Activated effector memory CD4-positive, alpha-beta T cell treated with anti-CD3 and anti-CD28 coated beads, Interleukin-2, amount 50 U/mL, for 16 hours (primary cell): ENCODE results near the gene FOXO1.
A peak's percentile ranks its signal among the peaks of the same experiment; 100 is the strongest.

ENCODE experiments used
- DNase-seq: peaks from one replicate; pipeline ENCODE4 v3.0.0-alpha.2; 2020

FOXO1 gene

DNA sequence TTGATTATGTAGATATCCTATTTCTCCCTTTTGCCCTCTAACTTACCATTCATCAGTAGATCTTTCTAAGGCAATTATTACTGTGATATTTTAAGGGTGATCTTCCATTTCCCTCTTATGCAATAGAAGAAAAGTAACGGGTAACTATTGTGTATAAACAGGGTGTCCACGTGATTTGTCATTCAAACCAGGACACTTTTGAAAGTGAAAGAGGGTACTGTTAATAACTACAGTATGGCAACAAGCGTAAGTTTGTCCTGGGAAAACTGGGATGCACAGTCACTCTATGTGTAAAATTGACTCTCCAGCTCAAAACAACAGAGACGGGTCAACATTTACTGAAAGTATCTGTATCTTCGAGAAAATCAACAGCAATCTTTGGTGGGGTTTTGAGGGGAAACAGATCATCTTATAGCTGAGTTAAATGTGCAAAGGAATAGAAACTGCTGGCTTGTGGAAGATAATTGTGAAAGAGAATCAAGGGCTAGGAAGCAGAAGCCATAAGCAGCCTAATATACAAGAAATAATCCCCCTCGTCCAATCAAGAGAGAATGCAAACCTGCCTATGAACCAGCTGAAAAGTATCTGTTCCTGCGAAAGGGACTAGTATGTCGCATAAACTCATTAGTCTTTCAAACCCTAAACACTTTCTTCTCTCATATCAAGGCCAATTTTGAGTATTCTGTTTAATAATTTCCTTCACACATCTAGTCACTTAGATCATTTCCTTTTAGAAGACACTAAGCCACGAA is 126.7 kb downstream of the FOXO1 start:
- DNase-seq, result no peak

DNA sequence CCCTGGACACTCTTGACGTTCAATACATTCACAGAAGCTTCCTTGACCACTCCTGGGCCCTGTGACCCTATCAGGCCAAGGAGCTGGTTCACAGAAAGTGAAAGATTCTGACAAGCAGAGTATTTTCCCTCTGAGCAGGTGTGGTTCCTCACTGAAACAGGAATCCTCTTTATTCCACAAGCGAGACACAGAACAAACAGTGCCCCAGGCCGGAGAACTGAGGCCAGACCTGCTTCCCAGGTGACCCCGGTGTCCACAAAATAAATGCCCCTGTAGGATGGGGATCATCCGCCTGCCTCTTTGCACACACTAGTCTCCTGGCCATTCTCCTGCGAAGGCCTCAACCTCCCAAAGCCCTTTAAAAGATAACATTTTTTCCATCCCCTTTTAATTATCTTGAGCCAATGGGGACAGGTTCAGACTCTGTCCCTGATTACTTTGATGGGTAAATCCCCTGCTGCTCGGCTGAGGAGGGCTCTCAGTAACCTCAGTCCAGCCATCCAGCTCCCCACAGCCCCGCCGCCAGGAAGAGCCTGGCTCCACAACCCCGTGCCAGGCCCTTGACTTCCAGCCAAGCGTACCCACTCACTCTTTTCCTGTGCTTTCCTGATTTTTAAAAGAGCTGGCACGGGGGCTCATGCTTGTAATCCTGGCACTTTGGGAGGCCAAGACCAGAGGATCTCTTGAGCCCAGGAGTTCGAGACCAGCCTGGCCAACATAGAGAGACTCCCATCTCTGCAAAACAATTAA is 129.1 kb downstream of the FOXO1 start:
- DNase-seq, result no peak

DNA sequence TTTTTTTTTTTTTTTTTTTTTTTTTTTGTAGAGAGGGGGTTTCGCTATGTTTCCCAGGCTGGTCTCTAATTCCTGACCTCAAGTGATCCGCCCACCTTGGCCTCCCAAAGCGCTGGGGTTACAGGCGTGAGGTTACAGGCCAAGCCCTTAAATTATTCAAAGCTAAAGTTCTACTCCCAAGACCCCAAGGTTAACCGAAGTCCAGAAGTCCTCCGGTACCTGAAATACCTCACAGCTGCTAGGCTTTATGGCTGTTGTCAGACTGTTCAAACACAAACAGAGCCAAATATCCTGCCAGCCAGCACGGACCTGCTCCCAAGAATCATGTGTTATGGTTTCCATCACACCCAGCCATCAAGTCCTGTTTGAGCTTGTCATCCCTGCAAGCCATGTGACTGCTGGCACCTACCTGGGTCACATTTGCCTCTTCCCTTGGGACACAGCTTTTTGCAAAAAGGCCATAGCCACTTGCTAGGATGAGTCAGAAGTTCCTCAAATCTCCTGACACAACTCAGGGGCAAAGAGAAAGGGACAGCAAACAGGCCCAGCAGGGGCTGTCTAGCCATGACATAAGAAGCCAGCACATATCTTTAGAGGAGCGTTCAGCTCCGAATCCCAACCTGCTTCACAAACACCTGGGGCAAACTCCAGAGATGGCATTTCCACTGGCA is 129.9 kb downstream of the FOXO1 start:
- no peak for DNase-seq

DNA sequence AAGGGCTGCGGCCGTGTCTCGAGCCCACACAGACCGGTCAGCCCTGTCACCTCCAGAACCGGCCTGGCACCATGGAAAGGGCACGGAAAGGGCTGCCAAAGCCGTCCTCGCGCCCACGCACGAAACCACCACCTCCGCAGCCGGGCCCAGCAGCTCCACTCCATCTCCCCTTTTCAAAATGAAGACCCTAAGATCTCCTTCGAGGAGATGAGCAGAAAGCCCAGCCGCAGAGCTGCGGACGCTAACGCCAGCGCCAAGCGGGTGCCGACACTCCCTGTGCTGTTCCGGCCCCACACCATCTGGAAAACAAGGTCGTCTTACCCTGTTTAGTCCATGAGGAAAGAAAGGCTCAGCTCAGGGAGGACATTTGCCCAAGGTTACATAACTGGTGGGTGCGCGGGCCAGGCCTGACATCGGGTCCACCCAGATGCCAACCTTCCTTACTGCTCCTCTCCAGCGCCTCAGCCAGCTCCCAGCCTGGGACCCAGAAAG is 131.1 kb downstream of the FOXO1 start:
- DNase-seq, result no peak

DNA sequence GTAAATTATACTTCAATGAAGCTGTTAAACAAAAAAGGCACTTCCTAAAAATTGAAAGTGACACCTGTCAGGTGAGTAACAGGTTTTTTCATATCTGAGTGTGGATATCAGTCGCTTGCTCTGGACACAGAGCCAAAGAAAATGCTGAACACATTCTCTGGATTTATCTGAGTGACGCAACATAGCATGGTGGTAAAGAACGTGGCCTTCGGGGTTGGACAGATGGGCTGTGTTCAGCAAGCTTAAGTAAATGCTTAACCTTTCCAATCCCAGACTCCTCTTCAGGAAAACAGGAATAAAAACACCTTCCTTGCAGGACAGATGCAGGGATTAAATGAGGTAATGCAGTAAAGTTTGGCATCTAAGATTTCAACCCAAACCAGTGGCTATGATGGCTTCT is 132.0 kb downstream of the FOXO1 start:
- no peak for DNase-seq

DNA sequence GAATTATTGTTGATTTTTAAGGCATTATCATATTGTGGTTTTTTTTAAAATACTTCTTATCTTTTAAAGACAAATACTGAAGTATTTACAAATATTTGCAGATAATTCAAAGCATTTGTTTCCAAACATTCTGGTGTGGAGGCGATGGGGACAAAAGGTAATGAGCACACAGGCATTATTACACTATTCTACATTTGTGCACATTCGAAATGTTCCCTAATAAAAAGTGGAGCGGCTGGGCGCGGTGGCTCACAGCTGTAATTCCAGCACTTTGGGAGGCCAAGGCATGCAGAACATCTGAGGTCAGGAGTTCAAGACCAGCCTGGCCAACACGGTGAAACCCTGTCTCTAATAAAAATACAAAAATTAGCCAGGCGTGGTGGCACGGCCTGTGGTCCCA is 133.4 kb downstream of the FOXO1 start:
- DNase-seq, result no peak

DNA sequence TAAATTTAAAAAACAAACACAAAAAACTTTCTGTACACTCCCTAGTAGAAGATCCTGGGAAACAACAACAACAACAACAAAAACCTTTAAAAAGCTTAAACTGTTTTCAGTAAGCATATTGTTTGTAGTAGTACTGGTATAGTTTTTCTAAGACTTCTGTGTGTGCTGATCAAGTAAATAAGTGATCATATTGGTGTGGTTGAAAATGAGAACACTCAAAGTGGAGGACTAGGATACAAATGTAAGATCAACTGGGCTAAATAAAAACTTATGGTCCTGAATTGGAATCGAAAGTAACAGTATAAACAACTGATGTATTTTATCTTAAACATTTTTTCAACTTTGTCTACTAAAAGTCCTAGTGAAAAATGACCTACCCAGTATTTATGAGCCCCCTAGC is 135.5 kb downstream of the FOXO1 start:
- DNase-seq, result no peak

- DNase-seq, result no peak
Observed at GRCh38 chr13:40528881-40529280, 137.6 kb downstream of the FOXO1 start.

GRCh38 chr13:40527914-40528313 is 138.5 kb downstream of the FOXO1 start:
- DNase-seq, result no peak

DNA sequence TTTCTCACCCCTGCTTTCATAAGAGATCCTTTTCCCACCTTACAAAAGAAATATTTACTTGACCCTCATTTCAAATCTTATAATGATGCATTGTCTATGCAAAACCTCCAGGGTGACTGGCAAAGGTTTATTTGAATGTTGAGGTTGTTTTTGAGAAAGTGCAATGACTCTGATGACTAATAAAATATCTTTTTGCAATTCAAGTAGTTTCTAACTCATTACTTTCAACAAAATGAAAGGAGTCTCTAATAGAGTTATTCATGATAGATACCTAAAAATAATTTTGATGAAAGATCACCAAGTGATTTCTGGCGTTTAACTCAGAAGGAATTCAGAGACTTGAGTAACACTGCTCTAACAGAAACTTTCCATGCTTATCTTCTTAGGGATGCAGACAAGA is 144.2 kb downstream of the FOXO1 start:
- DNase-seq, result no peak

DNA sequence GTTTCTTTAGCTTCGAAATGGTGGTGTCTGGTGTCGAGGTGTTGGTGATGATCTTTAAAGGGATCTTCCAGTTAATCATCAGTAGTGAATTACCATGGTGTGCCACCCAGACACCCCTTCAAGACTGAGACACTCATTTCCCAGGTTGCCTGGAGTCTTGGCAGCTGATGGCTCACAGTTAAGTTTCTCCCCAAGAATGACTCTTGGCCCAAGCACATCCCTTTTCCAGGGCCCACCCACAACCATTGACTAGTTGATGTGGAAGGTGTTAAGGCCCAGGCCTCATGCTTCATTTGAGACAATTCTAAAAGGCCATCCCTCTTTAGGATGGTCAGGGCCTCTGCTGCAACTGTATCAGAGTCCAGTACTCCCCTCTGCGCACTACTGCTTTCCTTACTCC is 145.5 kb downstream of the FOXO1 start:
- DNase-seq, result no peak

- DNase-seq, result no peak
Observed at GRCh38 chr13:40519637-40520036, 146.8 kb downstream of the FOXO1 start.

DNA sequence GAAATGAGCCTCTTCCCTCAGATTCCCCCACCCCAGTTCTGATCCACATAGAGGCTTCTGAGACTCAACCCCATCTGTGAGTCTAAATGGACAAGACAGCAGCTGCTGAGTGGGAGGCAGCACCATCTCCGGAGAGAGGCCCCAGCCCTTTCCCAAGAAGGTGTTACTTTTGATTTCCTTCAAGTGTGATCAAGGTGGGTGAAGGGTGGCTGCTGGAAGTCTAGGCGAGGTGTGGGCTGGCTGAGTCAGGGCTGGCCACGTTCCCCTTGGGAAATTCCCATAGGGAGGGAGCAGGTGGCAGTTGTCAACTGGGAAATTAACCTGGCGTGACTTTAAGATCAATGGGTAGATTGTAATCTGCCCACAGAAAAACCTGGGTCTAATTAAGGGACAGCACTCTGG is 148.0 kb downstream of the FOXO1 start:
- peak; percentile 86 for DNase-seq

DNA sequence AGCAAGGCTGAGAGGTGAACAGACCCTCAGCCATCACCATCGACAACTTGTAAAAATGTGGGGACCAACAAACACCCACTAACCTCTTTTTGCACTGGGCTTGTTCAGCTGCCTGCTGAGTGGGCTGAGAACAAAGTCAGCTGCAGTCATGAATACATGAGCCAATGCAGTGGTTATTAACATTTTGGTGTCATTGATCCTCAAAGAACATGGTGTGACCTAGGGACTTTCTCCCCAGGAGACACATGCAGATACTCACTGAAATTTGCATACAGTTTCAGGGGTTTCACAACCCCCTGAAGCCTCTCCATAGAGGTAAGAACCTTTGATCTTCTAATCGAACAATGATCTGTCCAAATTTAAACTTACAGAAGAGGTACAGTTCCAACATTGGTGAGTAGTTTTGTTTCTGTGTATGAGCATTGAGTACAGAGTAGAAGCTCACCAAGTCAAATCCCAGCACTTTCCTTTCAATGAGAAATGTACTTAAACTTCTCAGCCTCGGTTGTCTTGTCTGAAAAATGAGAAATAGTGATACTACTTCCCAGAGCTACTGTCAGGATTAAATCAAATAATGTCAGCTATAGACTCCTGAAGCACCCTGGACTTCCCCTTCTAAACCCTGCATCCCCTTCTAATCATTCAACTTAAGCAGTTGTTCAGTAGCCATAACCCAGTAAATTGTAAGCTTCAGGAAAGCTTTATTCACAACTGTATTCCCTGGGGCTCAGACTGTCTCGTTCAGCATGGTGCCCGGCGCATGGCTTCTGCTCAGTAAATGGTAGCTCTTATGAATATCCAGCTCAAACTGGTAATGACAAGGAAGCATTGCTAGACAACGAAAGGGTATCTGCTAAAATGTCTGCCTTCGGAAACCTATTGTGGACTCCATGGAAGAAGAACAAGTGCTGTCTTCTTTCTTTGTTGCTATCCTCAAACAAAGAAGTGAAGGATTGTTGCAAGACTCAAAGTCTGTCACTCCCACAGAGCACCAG is 148.7 kb downstream of the FOXO1 start:
- no peak for DNase-seq

DNA sequence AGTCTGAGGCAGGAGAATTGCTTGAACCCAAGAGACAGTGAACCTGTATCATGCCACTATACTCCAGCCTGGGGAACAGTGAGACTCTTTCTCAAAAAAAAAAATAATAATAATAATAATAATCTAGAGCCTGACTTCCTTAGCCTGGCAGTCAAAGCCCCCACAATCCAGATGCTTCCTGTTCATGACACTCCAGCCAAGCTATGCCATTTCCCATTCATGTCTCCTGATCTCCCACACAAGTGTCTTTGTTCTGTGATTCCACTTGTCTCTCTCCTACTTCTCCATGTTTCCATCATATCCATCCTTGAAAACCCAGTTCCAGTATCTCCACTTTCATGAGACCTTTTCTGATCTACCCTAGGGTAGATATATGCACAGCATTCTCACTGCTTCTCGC is 150.7 kb downstream of the FOXO1 start:
- no peak for DNase-seq

DNA sequence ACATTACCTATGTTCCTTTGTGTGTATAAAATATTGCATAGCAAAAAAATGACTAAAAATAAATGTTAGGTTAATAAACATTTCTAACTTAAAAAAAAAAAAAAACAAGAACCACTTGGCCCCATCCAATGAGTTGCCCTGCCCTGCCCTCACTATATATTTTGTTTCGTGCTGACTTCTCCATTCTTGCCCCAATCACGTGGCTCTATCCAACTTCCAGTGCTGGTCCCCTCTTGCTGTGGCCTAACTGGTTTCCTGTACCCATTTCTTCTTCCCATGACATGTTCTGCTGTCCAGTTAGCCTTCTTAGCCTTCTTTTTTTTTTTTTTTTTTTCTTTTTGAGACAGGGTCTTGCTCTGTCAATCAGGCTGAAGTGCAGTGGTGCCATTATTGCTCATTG is 151.6 kb downstream of the FOXO1 start:
- no peak for DNase-seq

DNA sequence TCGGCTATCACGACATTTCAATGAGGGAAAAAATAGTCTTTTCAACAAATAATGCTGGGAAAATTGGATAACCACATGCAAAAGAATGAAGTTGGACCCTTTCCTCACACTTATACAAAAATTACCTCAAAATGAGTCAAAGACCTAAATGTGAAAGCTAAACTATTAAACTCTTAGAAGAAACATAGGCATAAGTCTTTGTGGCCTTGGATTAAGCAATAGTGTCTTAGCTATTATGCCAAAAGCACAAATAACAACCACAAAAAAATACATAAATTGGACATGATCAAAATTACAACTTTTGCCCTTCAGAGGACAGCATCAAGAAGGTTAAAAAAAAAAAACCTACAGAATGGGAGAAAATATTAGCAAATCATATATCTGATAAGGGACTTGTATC is 156.6 kb downstream of the FOXO1 start:
- DNase-seq, result no peak

DNA sequence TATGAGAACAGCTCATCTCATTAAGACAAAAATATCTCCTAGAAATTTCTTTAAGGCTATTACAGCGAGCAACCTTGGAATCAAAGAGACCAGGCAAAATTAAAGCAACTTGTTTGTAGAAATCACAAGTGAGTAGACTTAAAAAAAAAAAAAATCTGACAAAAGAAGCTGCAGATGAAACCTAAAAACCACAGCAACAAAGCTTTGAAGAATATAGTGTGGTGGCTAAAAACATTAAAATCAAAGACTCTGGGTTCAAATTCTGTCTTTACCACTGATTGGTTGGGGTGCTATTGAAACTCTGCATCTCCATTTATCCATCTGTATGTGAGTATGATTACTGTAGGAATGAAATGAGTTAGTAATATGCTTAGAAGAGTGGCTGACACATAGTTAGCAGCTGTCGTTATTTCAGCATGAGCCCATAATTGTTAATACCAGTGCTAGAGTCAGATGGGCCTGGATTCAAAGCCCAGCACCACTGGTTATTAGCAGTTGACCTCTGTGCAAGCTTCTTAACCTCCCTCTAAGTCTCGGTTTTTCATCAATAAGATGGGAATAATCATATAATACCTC is 157.6 kb downstream of the FOXO1 start:
- DNase-seq, result no peak

DNA sequence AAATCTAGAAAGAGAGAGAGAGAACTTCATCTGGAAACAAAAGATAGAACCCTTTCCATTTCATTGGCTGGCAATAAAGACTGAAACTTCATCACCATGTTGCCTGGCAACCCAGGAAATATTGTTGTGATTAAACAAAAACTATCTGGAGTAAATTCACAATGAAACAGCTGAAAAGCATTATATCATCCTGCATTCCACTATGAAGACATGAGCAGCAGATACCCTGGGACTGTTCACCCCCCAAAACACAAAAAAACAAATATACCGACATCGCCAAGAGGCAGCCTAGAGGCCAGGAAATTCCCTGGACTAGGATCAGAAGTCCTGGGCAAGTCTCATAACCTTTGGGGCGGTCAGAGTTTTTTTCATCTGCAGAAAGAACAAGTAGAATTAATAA is 158.3 kb downstream of the FOXO1 start:
- DNase-seq, result no peak

- no peak for DNase-seq
Observed at GRCh38 chr13:40506592-40507446, 159.6 kb downstream of the FOXO1 start.
